Lower leg skin (tissue), 3 donors: Measurements from ENCODE around the gene MACO1.

Source experiments
- CTCF ChIP-seq, 3 donors: fragments of 450-650 bp; IDR thresholded peaks; one replicate each; pipeline ENCODE4 v1.5.1; 2016; ENCODE audit warnings: antibody characterized with exemption in 3 of 3, mild to moderate bottlenecking in 3 of 3, moderate library complexity in 2 of 3
- POLR2A ChIP-seq, 2 donors: fragments of 450-650 bp; IDR thresholded peaks; one replicate each; pipeline ENCODE4 v1.6.1; 2016 to 2017; ENCODE audit warnings: antibody characterized with exemption in 2 of 2, mild to moderate bottlenecking in 1 of 2, moderate library complexity in 1 of 2

GRCh38 chr1:25428475-25429166 is 2.1 kb upstream of the MACO1 start:
- TF ChIP-seq CTCF (IDR thresholded peaks at IDR 0.05) (no peak), POLR2A (IDR thresholded peaks at IDR 0.05) (no peak)
